Neutrophil (primary cell): ENCODE results near the gene SESN1.

Experiments used
- H3K27ac ChIP-seq: fragments of 200-600 bp; sonication (generic); 2 replicates; pipeline ENCODE4 v1.5.1; 2016; ENCODE audit warnings: mild to moderate bottlenecking, moderate library complexity
- H3K27me3 ChIP-seq: fragments of 200-600 bp; sonication (generic); 2 replicates; pipeline ENCODE4 v1.6.0; 2016; ENCODE audit warnings: mild to moderate bottlenecking
- H3K36me3 ChIP-seq: fragments of 200-600 bp; sonication (generic); 2 replicates; pipeline ENCODE4 v1.5.1; 2017
- H3K4me1 ChIP-seq, 2 experiments: fragments of 200-600 bp in 1 of 2; sonication (generic) in 1 of 2; 1 replicate in 1 of 2; 2 replicates in 1 of 2; pipeline versions ENCODE4 v1.5.1 to v1.6.1; 2013 to 2016; ENCODE audit warnings: low read depth in 1 of 2, low read length in 1 of 2, mild to moderate bottlenecking in 1 of 2, moderate library complexity in 1 of 2; ENCODE audit not compliant: control insufficient read depth in 1 of 2, insufficient read depth in 1 of 2
- H3K4me3 ChIP-seq, 2 experiments: fragments of 200-600 bp in 1 of 2; sonication (generic) in 1 of 2; 1 replicate in 1 of 2; 2 replicates in 1 of 2; pipeline ENCODE4 v1.5.1; 2013 to 2016; ENCODE audit warnings: low read depth in 1 of 2, low read length in 1 of 2, mild to moderate bottlenecking in 1 of 2, moderate library complexity in 1 of 2
- H3K9me3 ChIP-seq: fragments of 200-600 bp; sonication (generic); 2 replicates; pipeline ENCODE4 v1.5.1; 2016
- CTCF ChIP-seq: fragments of 200-600 bp; sonication (generic); IDR thresholded peaks from 2 replicates; pipeline ENCODE4 v1.5.1; 2016; ENCODE audit warnings: antibody characterized with exemption

SESN1 gene

DNA sequence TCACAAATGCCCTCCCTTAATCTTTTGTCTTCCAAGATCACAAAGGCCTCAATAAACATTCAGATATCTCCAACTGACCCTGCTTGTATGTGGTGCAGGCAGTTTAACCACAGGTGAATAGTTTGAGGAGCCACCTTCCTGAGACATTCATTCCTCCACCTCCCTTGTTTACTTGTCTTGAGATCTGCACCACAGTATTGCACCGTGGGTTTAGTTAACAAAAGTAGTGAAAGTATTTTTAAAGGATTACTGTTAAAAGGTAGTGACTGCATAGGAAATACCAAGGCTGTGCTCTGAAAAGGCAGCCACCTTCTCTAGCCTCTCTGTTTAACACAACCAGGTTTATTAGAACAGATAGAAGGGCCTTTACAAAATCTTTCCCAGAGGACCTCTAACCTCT, 46.5 kb downstream of the SESN1 start:
- H3K27ac ChIP-seq = no peak overlapping the region
- no peaks in the 10 kb centered on the region for H3K9me3 ChIP-seq
- no peaks in the 10 kb centered on the region for H3K36me3 ChIP-seq
- H3K27me3 ChIP-seq = no peaks in the 10 kb centered on the region
- H3K4me3 ChIP-seq = no peak overlapping the region
- TF ChIP-seq CTCF = no peak
- H3K4me1 ChIP-seq = no peaks in the 10 kb centered on the region

DNA sequence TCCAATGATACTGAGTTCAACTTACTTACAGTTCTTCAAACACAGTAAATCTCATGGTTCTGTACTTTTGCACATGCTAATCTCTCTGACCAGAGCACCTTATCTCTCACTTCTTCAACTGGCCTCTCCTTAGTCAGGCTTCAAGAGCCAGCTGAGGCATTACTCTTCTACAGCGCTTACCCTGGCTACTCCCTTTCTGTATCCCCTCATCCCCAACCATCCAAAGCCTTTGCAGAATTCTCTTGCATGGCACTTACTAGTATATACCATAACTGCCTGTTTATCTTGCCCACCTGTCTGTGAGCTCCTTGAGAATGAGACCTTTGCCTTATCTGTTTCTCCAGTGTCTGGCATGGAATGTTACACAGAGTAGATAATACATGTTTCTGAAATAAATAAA, 49.2 kb downstream of the SESN1 start:
- H3K27me3 ChIP-seq = no peaks in the 10 kb centered on the region
- no peak overlapping the region for H3K4me3 ChIP-seq
- H3K27ac ChIP-seq = no peak overlapping the region
- peaks cover 5% of the 10 kb centered on the region in 2 experiments for H3K4me1 ChIP-seq
- no peaks in the 10 kb centered on the region for H3K9me3 ChIP-seq
- no peak for TF ChIP-seq CTCF
- no peaks in the 10 kb centered on the region for H3K36me3 ChIP-seq

DNA sequence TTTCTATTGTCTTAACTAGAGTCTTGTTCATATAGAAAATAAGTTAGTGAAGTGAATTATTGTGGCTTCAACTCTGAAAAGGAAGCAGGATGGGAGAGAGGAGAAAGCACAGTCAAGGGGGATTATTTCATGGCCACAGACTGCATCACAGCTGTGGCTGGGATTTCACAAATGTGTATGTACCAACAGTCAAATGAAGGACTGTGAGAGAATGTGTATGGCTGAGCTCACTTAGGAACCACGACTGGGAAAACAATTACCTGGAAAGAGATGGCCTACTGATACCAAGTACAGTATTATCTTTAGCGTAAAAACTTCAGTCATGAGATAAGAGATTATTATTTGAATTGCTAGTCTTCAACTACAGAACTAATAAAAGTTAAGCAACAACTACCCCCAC, 54.9 kb downstream of the SESN1 start:
- Histone ChIP-seq H3K36me3 (no peaks in the 10 kb centered on the region), H3K27me3 (no peaks in the 10 kb centered on the region), H3K4me1 (peaks cover 21 to 22% of the 10 kb centered on the region in 2 experiments), H3K9me3 (no peaks in the 10 kb centered on the region), H3K27ac (no peak overlapping the region), H3K4me3 (no peak overlapping the region)
- TF ChIP-seq CTCF = no peak

DNA sequence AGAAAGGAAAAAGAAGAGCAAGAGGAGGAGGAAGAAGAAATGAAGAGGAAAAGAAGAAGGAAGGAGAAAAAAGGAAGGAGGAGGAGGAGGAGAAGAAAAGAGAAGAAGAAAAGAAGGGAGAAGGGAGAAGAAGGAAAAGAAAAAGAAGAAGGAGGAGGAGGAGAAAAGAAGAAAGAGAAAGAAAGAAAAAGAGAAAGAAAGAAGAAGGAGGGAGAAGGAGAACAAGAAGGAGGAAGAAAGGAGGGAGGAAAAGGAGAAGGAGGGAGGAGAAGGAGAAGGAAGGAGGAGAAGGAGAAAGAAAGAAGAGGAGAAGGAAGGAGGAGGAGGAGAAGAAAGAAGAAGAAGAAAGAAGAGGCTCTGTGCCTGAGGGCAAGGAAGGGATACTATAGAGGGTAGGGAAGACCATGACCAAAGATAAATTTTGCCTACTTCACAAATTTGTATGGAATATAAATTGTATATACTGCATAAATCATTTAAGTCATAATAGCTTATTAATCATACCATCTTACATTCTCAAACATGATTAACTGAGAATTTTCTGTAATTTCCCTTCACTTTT, 55.7 kb downstream of the SESN1 start:
- Histone ChIP-seq H3K36me3 (no peaks in the 10 kb centered on the region), H3K9me3 (no peaks in the 10 kb centered on the region), H3K27ac (no peak overlapping the region), H3K4me1 (peaks cover 21 to 22% of the 10 kb centered on the region in 2 experiments), H3K27me3 (no peaks in the 10 kb centered on the region), H3K4me3 (no peak overlapping the region)
- TF ChIP-seq CTCF = no peak

DNA sequence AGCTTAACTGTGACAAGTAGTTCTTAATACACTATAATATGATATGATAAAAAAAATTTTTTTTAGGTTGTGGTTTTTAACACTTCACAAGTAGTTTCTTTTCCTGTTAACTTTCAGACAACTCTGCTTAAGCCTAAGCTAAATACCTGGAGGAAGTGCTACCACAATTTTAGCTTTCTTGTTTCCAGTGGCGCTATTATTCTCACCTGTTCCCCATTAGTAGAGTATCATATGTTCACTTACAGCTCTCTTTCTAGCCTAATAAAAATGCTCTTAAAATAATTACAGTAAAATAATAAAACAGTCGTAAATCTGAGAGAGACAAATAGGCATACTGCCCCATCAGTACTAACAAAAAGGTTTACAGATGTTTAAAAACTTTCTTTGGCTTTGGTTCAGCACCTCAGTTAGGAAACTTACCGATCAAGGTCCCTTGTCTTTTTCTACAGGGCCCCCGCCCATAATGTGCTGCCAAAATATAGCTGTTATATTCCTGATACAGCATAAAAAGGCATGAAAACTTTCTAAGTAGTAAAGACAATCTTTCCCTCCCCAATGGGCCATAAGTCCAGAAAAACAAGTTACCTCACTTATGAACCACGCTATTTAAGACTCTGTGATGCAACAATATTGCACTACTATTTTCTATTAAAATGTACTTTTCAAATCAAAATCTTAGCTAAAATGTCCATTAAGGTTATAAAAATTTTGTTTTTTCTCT, 57.9 kb downstream of the SESN1 start:
- no peaks in the 10 kb centered on the region for H3K36me3 ChIP-seq
- H3K9me3 ChIP-seq = no peaks in the 10 kb centered on the region
- H3K27ac ChIP-seq = no peak overlapping the region
- no peaks in the 10 kb centered on the region for H3K27me3 ChIP-seq
- TF ChIP-seq CTCF = no peak
- H3K4me3 ChIP-seq = no peak overlapping the region
- peaks cover 21 to 22% of the 10 kb centered on the region in 2 experiments for H3K4me1 ChIP-seq
